ENCODE results near the gene KLHDC3.

KLHDC3 gene

GRCh38 chr6:43005844-43006243 is 8.2 kb upstream of the KLHDC3 start:
- TF ChIP-seq CTCF (IDR thresholded peaks at IDR 0.05; ENCODE audit: low read depth, low read length) = no peak
- DNase-seq (ENCODE audit: low read depth in 2 of 2) = no peak
- H3K4me3 ChIP-seq (replicated peaks in 1 of 2; ENCODE audit: low read depth in 2 of 2, low read length in 2 of 2) = no peak overlapping the region

- no peak for DNase-seq (ENCODE audit: low read depth in 2 of 2)
- no peak for TF ChIP-seq CTCF (IDR thresholded peaks at IDR 0.05; ENCODE audit: low read depth, low read length)
- no peak overlapping the region for H3K4me3 ChIP-seq (replicated peaks in 1 of 2; ENCODE audit: low read depth in 2 of 2, low read length in 2 of 2)
Measured at GRCh38 chr6:43006251-43006650, 7.8 kb upstream of the KLHDC3 start.

GRCh38 chr6:43007126-43007525 is 6.9 kb upstream of the KLHDC3 start:
- no peak overlapping the region for H3K4me3 ChIP-seq (replicated peaks in 1 of 2; ENCODE audit: low read depth in 2 of 2, low read length in 2 of 2)
- no peak for DNase-seq (ENCODE audit: low read depth in 2 of 2)
- TF ChIP-seq CTCF (IDR thresholded peaks at IDR 0.05; ENCODE audit: low read depth, low read length) = no peak

- TF ChIP-seq CTCF (IDR thresholded peaks at IDR 0.05; ENCODE audit: low read depth, low read length) = peak; percentile 47
- peak; percentile 51 for DNase-seq (ENCODE audit: low read depth in 2 of 2)
- no peak overlapping the region for H3K4me3 ChIP-seq (replicated peaks in 1 of 2; ENCODE audit: low read depth in 2 of 2, low read length in 2 of 2)
Measured at GRCh38 chr6:43009124-43009523, 4.9 kb upstream of the KLHDC3 start.

- no peak for DNase-seq (ENCODE audit: low read depth in 2 of 2)
- no peak for TF ChIP-seq CTCF (IDR thresholded peaks at IDR 0.05; ENCODE audit: low read depth, low read length)
- H3K4me3 ChIP-seq (replicated peaks in 1 of 2; ENCODE audit: low read depth in 2 of 2, low read length in 2 of 2) = no peak overlapping the region
Measured at GRCh38 chr6:43011207-43011606, 2.8 kb upstream of the KLHDC3 start.

GRCh38 chr6:43012364-43012763 is 1.7 kb upstream of the KLHDC3 start:
- H3K4me3 ChIP-seq (replicated peaks in 1 of 2; ENCODE audit: low read depth in 2 of 2, low read length in 2 of 2) = peak overlapping the region in 1 of 2 donors; percentile 96
- no peak for TF ChIP-seq CTCF (IDR thresholded peaks at IDR 0.05; ENCODE audit: low read depth, low read length)
- no peak for DNase-seq (ENCODE audit: low read depth in 2 of 2)

GRCh38 chr6:43013097-43013842 is 779 bp upstream of the KLHDC3 start:
- peak overlapping the region; percentile 73 to 96 for H3K4me3 ChIP-seq (replicated peaks in 1 of 2; ENCODE audit: low read depth in 2 of 2, low read length in 2 of 2)
- peak; percentile 7 to 50 for DNase-seq (ENCODE audit: low read depth in 2 of 2)
- no peak for TF ChIP-seq CTCF (IDR thresholded peaks at IDR 0.05; ENCODE audit: low read depth, low read length)

All from cardiac fibroblast (primary cell).